IMR-90 (cell line): ENCODE measurements around the gene ZNF202. TPM values are rescaled to one million over a fixed set of nuclear protein-coding genes. Genes with fewer than 3 reads are reported as not detected.

Experiments
- ATAC-seq: fragments of 200-7000 bp; cut with Tn5 transposase; 2 replicates; pipeline ENCODE4 v1.9.1; 2020; ENCODE audit warnings: low read depth, mild to moderate bottlenecking, moderate library complexity
- BruUV-seq: library from RNA; stranded (reverse); fragments of 400-500 nt; replicated peaks from 2 replicates; lab custom pipeline; 2021; lab: Mats Ljungman, UMichigan
- CTCF ChIA-PET: fragments of 300-600 bp; formaldehyde crosslinking; extraction: SDS; loops from one replicate; lab custom pipeline; 2021; ENCODE audit warnings: antibody characterized with exemption; lab: Yijun Ruan, JAX
- POLR2A ChIA-PET: fragments of 300-600 bp; sonication (Branson Sonifier 250); formaldehyde crosslinking; loops from one replicate; lab custom pipeline; 2022; ENCODE audit warnings: antibody characterized with exemption; ENCODE audit not compliant: unreplicated experiment; lab: Charles Lee
- DNase-seq: peaks from one replicate; pipeline ENCODE4 v3.0.0; 2013
- H2AFZ ChIP-seq: replicated peaks from 2 replicates; pipeline ENCODE3; 2013; ENCODE audit warnings: low read length, mild to moderate bottlenecking; ENCODE audit not compliant: poor library complexity
- H2AK5ac ChIP-seq: 2 replicates; pipeline ENCODE4 v1.6.1; 2013; ENCODE audit warnings: low read depth, low read length, inconsistent platforms
- H2AK9ac ChIP-seq: replicated peaks from 2 replicates; pipeline ENCODE3; 2013; ENCODE audit warnings: mild to moderate bottlenecking, low read depth, low read length, moderate library complexity; ENCODE audit not compliant: poor library complexity
- H2BK120ac ChIP-seq: 2 replicates; pipeline ENCODE4 v1.6.1; 2013; ENCODE audit warnings: low read depth, low read length, inconsistent platforms
- H2BK15ac ChIP-seq: 3 replicates; pipeline ENCODE4 v1.6.1; 2013; ENCODE audit warnings: low read depth, low read length, inconsistent platforms
- H2BK20ac ChIP-seq: 2 replicates; pipeline ENCODE4 v1.6.1; 2013; ENCODE audit warnings: low read depth, mild to moderate bottlenecking, inconsistent platforms, low read length, moderate library complexity
- H2BK5ac ChIP-seq: 2 replicates; pipeline ENCODE4 v1.6.1; 2013; ENCODE audit warnings: mild to moderate bottlenecking, low read depth, low read length, inconsistent platforms; ENCODE audit not compliant: poor library complexity, severe bottlenecking
- H3K14ac ChIP-seq: replicated peaks from 2 replicates; pipeline ENCODE4 v1.6.1; 2013; ENCODE audit warnings: low read depth, low read length, inconsistent platforms
- H3K18ac ChIP-seq: 2 replicates; pipeline ENCODE4 v1.6.1; 2013; ENCODE audit warnings: low read depth, low read length, control low read depth
- H3K23ac ChIP-seq: 2 replicates; pipeline ENCODE4 v1.6.1; 2013; ENCODE audit warnings: low read depth, low read length, inconsistent platforms
- H3K27ac ChIP-seq: 2 replicates; pipeline ENCODE4 v1.5.1; 2013; ENCODE audit warnings: mild to moderate bottlenecking, control low read depth, low read length; ENCODE audit not compliant: insufficient read depth
- H3K27me3 ChIP-seq: 2 replicates; pipeline ENCODE4 v1.6.1; 2013; ENCODE audit warnings: low read length; ENCODE audit not compliant: control insufficient read depth, insufficient read depth
- H3K36me3 ChIP-seq: 2 replicates; pipeline ENCODE4 v1.6.1; 2013; ENCODE audit warnings: low read length, mixed read lengths; ENCODE audit not compliant: control insufficient read depth, insufficient read depth
- H3K4ac ChIP-seq: 2 replicates; pipeline ENCODE4 v1.6.1; 2013; ENCODE audit warnings: low read depth, low read length, inconsistent platforms
- H3K4me1 ChIP-seq: 2 replicates; pipeline ENCODE4 v1.6.1; 2013; ENCODE audit warnings: low read length, mixed read lengths; ENCODE audit not compliant: control insufficient read depth, insufficient read depth
- H3K4me2 ChIP-seq: 2 replicates; pipeline ENCODE4 v1.6.1; 2013; ENCODE audit warnings: low read depth, mild to moderate bottlenecking, control low read depth, low read length, moderate library complexity
- H3K4me3 ChIP-seq: 2 replicates; pipeline ENCODE4 v1.5.1; 2013; ENCODE audit warnings: low read depth, mild to moderate bottlenecking, control low read depth, low read length, moderate library complexity; ENCODE audit not compliant: insufficient read depth
- H3K56ac ChIP-seq: 2 replicates; pipeline ENCODE4 v1.6.1; 2013; ENCODE audit warnings: low read length, inconsistent platforms; ENCODE audit not compliant: insufficient read depth; ENCODE audit errors: extremely low read depth
- H3K79me1 ChIP-seq, 2 experiments: 2 replicates each; pipeline ENCODE4 v1.6.1; 2013; ENCODE audit warnings: low read length in 2 of 2, inconsistent platforms in 1 of 2, low read depth in 1 of 2
- H3K9ac ChIP-seq: 2 replicates; pipeline ENCODE4 v1.6.1; 2013; ENCODE audit warnings: low read depth, low read length, control low read depth
- H3K9me1 ChIP-seq: 2 replicates; pipeline ENCODE4 v1.6.1; 2013; ENCODE audit warnings: low read length, inconsistent platforms; ENCODE audit not compliant: insufficient read depth
- H3K9me3 ChIP-seq: 2 replicates; pipeline ENCODE4 v1.6.1; 2013; ENCODE audit warnings: low read length; ENCODE audit not compliant: control insufficient read depth, insufficient read depth
- H4K20me1 ChIP-seq: 2 replicates; pipeline ENCODE4 v1.6.1; 2013; ENCODE audit warnings: low read length, inconsistent platforms; ENCODE audit not compliant: insufficient read depth
- H4K5ac ChIP-seq: 2 replicates; pipeline ENCODE4 v1.6.1; 2013; ENCODE audit warnings: mild to moderate bottlenecking, low read depth, low read length, control low read depth
- H4K8ac ChIP-seq, 2 experiments: 2 replicates each; pipeline ENCODE4 v1.6.1; 2013; ENCODE audit warnings: low read depth in 2 of 2, low read length in 2 of 2, control low read depth in 1 of 2, inconsistent platforms in 1 of 2
- H4K91ac ChIP-seq: 2 replicates; pipeline ENCODE4 v1.6.1; 2013; ENCODE audit warnings: low read depth, low read length, inconsistent platforms; ENCODE audit not compliant: insufficient read depth
- CHD1 ChIP-seq: IDR thresholded peaks from 2 replicates; pipeline ENCODE4 v1.6.1; 2012; ENCODE audit warnings: low read depth, low read length, improper control_type of control experiment
- CTCF ChIP-seq: conservative IDR thresholded peaks from 2 replicates; pipeline ENCODE4 v1.5.1; 2012; ENCODE audit warnings: mild to moderate bottlenecking, low read depth, low read length, improper control_type of control experiment
- ELK1 ChIP-seq: fragments of 150-350 bp; IDR thresholded peaks from 2 replicates; pipeline ENCODE4 v1.6.1; 2016; ENCODE audit warnings: low read depth, mild to moderate bottlenecking, low read length, moderate library complexity, borderline replicate concordance
- MAFK ChIP-seq: IDR thresholded peaks from 2 replicates; pipeline ENCODE4 v1.6.1; 2012; ENCODE audit warnings: low read depth, low read length, improper control_type of control experiment
- RAD21 ChIP-seq: IDR thresholded peaks from 2 replicates; pipeline ENCODE4 v1.6.1; 2012; ENCODE audit warnings: low read length, improper control_type of control experiment
- RCOR1 ChIP-seq: IDR thresholded peaks from 2 replicates; pipeline ENCODE4 v1.6.1; 2012; ENCODE audit warnings: mild to moderate bottlenecking, low read length, improper control_type of control experiment; ENCODE audit not compliant: insufficient replicate concordance
- USF2 ChIP-seq: fragments of 150-350 bp; IDR thresholded peaks from 2 replicates; pipeline ENCODE4 v1.6.1; 2017; ENCODE audit warnings: mild to moderate bottlenecking, antibody characterized with exemption, low read length, low read depth
- WGBS, 2 experiments: methylation state at CpG; one replicate each; pipeline versions ENCODE4 v1.1.5 to v1.1.7; 2013; ENCODE audit warnings: missing lambda C conversion rate in 2 of 2; ENCODE audit not compliant: insufficient read length in 1 of 2; ENCODE audit errors: extremely low coverage in 2 of 2; 5-methylcytosine and 5-hydroxymethylcytosine counted together
- dilution Hi-C: fragments of 300-500 bp; cut with HindIII; formaldehyde crosslinking; loops from one replicate; pipeline ENCODE4 v1.14.3; 2018; ENCODE audit warnings: low sequenced_read_pairs; ENCODE audit not compliant: unreplicated experiment
- in situ Hi-C: fragments of 300-500 bp; cut with MboI; formaldehyde crosslinking; loops from 3 replicates; pipeline ENCODE4 v1.14.3; 2019; ENCODE audit warnings: low sequenced_read_pairs, inconsistent platforms, mixed read lengths
- intact Hi-C: fragments of 100-400 bp; cut with micrococcal nuclease; formaldehyde crosslinking; loops from 2 replicates; pipeline ENCODE4 v1.10.0; 2022
- polyA plus RNA-seq, 3 experiments: library from polyadenylated mRNA; depleted of rRNA; stranded (reverse); fragments of >200 nt; gene quantifications; 2 replicates each; pipeline ENCODE4 v1.2.3, GENCODE V29; 2012; ENCODE audit warnings: low replicate concordance in 1 of 3
- total RNA-seq: library from RNA; depleted of rRNA; stranded (reverse); fragments of >200 nt; gene quantifications from 2 replicates; pipeline ENCODE4 v1.2.3, GENCODE V29; 2012

The ZNF202 gene
- total and polyA plus RNA-seq, 2 of the 4 experiments (the other 2 are of a cell fraction), result 7.7 to 8.2 TPM

GRCh38 chr11:123754101-123754568, 12.7 kb upstream of the ZNF202 start, which contains the start of gene OR6X1:
Gene OR6X1 (minus strand): TSS chr11:123754518. CDS start chr11:123754518, 0 bp downstream.
- Histone ChIP-seq H2BK120ac (no peak within 1 kb of the TSS), H3K9me3 (no peaks in the 10 kb centered on the region), H4K20me1 (no peaks in the 10 kb centered on the region), H3K23ac (no peak within 1 kb of the TSS), H3K9ac (no peak within 1 kb of the TSS), H2AFZ (no peak within 1 kb of the TSS), H2BK20ac (no peak within 1 kb of the TSS), H3K4ac (no peak within 1 kb of the TSS), H3K79me1 (no peaks in the 10 kb centered on the region), H4K5ac (no peak within 1 kb of the TSS), H2AK9ac (no peak within 1 kb of the TSS), H3K27ac (no peak within 1 kb of the TSS), H3K4me1 (no peaks in the 10 kb centered on the region), H2BK5ac (no peak within 1 kb of the TSS), H3K4me3 (no peak within 1 kb of the TSS), H3K4me2 (no peak within 1 kb of the TSS), H4K8ac (no peak within 1 kb of the TSS), H3K18ac (no peak within 1 kb of the TSS), H3K56ac (no peak within 1 kb of the TSS), H4K91ac (no peak within 1 kb of the TSS), H3K36me3 (no peaks in the 10 kb centered on the region), H3K9me1 (no peaks in the 10 kb centered on the region), H2BK15ac (no peak within 1 kb of the TSS), H3K14ac (no peak within 1 kb of the TSS), H2AK5ac (no peak within 1 kb of the TSS), H3K27me3 (peaks cover 5% of the 10 kb centered on the region)
- in situ Hi-C loops (no loop called here), intact Hi-C loops (no loop called here), dilution Hi-C loops (no loop called here)
- POLR2A ChIA-PET, result no interaction called here
- CTCF ChIA-PET, result no interaction called here
- WGBS, 2 experiments, result 82% methylated on average over 2 of the region's 3 CpGs; no CpG with 5 or more reads in 1 of the 2 experiments
- no TSS peak for BruUV-seq
- no peak for TF ChIP-seq USF2
- no peak for TF ChIP-seq RAD21
- TF ChIP-seq CTCF, result no peak
- TF ChIP-seq CHD1, result no peak
- TF ChIP-seq ELK1, result no peak
- no peak for TF ChIP-seq RCOR1
- TF ChIP-seq MAFK, result no peak
- ATAC-seq, result no peak
- DNase-seq, result no peak
